Fibroblast of mammary gland (primary cell): ENCODE data around the gene KCNAB1.

Experiments
- DNase-seq: peaks from one replicate; pipeline ENCODE4 v3.0.0-alpha.2; 2010; ENCODE audit warnings: low read depth
- H3K4me3 ChIP-seq: 2 replicates; pipeline ENCODE4 v1.5.1; 2011; ENCODE audit warnings: low read depth, mild to moderate bottlenecking, low read length, moderate library complexity; ENCODE audit not compliant: control insufficient read depth
- TF ChIP-seq, protein P1 (sequence below): conservative IDR thresholded peaks from 2 replicates; pipeline ENCODE4 v1.5.1; 2011; ENCODE audit warnings: low read depth, low read length, inconsistent platforms; ENCODE audit not compliant: control insufficient read depth, insufficient read depth

KCNAB1 gene

DNA sequence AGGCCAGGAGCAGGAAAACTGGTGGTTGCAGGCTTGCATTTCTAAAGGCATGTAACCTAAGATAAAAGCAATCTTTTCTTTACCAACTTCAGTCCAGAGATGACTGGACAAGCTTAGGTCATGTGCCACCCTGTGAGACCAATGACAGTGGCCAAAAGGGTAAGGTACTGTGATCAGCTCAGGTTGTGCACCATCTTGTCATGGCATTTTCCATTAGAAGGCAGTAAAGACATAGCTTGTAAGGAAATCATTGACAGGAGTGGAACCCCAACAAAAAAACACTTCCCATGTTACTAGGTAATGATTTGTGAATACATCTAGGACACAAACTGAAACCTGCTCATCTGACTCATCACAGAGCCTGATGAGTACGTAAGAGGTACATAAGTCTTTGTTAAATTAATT, 399.4 kb downstream of the KCNAB1 start:
- TF ChIP-seq, protein P1, sequence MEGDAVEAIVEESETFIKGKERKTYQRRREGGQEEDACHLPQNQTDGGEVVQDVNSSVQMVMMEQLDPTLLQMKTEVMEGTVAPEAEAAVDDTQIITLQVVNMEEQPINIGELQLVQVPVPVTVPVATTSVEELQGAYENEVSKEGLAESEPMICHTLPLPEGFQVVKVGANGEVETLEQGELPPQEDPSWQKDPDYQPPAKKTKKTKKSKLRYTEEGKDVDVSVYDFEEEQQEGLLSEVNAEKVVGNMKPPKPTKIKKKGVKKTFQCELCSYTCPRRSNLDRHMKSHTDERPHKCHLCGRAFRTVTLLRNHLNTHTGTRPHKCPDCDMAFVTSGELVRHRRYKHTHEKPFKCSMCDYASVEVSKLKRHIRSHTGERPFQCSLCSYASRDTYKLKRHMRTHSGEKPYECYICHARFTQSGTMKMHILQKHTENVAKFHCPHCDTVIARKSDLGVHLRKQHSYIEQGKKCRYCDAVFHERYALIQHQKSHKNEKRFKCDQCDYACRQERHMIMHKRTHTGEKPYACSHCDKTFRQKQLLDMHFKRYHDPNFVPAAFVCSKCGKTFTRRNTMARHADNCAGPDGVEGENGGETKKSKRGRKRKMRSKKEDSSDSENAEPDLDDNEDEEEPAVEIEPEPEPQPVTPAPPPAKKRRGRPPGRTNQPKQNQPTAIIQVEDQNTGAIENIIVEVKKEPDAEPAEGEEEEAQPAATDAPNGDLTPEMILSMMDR: no peak
- H3K4me3 ChIP-seq: no peak overlapping the region
- no peak for DNase-seq

DNA sequence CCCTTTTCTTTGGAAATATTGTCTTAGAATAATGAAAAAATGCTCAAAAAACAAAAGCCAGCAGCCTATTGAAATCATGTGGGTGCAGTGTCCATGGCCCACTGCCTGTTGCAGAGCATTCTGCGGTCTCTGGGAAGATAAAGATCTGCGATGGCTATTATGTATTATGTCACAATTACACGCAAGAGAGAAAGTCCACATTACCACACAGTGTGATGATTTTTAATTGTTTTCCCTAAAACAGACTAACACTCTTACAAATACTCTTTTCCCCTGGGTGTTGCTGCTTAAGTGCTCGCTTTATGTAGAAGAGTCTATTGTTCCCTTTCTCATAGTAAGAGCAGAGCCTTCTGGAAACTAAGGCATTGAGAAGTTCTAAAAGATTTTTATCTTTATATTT, 402.3 kb downstream of the KCNAB1 start:
- no peak overlapping the region for H3K4me3 ChIP-seq
- TF ChIP-seq, protein P1: no peak
- no peak for DNase-seq

DNA sequence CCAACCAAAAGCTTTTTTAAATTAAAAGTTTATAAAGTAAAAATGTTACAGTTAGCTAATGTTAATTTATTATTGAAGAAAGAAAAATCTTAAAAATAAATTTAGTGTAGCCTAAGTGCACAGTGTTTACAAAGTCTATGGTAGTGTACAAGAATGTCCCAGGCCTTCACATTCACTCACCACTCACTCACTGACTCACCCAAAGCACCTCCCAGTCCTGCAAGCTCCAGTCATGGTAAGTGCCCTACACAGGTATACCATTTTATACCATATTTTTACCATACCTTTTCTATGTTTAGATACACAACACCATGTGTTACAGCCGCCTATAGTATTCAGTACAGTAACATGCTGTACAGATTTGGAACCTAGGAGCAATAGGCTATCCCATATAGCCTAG, 405.4 kb downstream of the KCNAB1 start:
- peak; percentile 40 for DNase-seq
- TF ChIP-seq, protein P1: no peak
- no peak overlapping the region for H3K4me3 ChIP-seq

DNA sequence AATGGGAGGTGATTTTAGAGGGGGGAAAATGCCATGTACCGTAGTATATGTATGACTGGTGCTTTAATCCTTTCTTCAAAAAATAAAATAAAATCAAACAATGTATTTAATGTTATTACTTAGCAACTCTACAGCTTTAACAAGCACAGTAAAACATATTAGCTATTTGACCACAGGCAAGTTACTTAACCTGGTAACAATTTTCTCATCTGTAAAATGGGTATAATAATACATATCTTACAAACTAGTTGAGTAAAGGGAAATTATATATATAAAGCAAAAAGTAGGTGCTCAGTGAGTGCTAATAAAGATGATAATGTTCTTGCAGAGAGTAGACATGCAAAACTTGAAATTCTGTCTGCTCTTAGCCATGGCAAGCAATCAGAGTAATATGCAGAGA, 406.7 kb downstream of the KCNAB1 start:
- TF ChIP-seq, protein P1: no peak
- DNase-seq: no peak
- no peak overlapping the region for H3K4me3 ChIP-seq

DNA sequence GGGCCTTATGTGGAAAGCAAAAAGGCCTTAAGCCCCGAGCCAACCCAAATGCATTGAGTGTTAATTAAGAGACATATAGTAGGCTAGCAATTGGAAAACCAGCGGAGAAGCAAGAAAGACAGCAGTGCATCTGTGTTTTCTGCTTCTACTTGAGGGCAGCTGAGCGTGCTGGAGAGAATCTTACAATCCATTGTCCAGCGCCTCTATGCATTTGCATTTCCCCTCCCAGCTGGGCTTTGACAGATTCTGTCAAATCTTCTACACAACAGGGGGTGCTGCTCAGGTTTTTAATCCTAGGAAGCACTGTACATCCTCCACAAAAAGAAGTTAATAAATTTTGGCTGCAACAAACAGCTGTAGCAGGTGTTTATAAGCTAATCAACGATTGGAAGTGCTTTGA, 410.6 kb downstream of the KCNAB1 start:
- DNase-seq: no peak

DNA sequence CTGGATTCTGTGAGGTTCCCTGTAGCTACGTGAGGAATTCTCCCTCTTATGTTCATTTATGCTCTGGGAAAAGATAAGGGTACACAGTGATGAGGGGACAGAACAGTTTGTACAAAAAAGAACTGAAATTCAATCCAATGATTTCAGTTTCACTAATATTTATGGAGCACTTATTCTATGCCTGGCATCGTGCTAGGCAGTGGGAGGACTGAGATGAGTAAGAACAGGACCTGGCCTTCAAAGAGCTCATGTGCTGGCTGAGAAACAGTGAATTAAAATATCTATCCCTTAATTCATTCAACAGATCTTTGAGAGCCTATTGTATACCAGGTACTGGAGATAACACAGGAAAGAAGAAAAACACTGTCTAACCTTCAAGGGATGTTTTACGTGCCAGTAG, 412.4 kb downstream of the KCNAB1 start:
- TF ChIP-seq, protein P1: no peak
- no peak for DNase-seq
- H3K4me3 ChIP-seq: no peak overlapping the region

More for the DNA sequence above, 410.6 kb downstream of the KCNAB1 start:
- H3K4me3 ChIP-seq: no peak overlapping the region
- TF ChIP-seq, protein P1: no peak

DNA sequence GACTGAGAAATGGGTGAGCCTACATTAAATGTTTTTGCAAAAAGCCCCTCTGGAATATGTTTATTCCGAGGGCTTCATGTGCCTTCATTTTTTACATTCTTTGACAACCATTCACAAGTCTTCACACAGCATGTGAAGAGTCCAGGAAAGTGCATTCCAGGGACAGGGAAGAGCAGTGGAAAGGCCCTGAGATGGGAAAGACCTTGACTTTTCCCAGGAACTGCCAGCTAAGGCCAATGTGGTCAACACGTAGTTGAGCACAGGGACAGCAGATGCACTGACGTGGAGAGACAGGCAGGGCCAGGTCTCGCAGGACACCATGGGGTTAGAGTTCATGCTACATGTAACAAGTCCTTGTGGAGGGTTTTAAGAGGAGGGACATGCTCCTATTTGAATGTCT, 412.8 kb downstream of the KCNAB1 start:
- DNase-seq: peak; percentile 35
- TF ChIP-seq, protein P1: no peak
- H3K4me3 ChIP-seq: no peak overlapping the region
